GM19438 (cell line): ENCODE data around the gene RELA.
A peak's percentile ranks its signal among the peaks of the same experiment; 100 is the strongest.
"Not testable (repeated sequence)": the region's sequence is repeated elsewhere in the genome, so short reads cannot be mapped to it uniquely, and the experiment has no call there.

Experiments used
- ATAC-seq: cut with Tn5 transposase; IDR thresholded peaks from one replicate; pipeline ENCODE4 v1.9.1; 2021; ENCODE audit warnings: low read depth; ENCODE audit not compliant: unreplicated experiment

The RELA gene

GRCh38 chr11:65672180-65672860 is 9.6 kb upstream of the RELA start:
- ATAC-seq = no peak

- ATAC-seq = no peak
Measured at GRCh38 chr11:65663639-65664200, 1.0 kb upstream of the RELA start.

DNA sequence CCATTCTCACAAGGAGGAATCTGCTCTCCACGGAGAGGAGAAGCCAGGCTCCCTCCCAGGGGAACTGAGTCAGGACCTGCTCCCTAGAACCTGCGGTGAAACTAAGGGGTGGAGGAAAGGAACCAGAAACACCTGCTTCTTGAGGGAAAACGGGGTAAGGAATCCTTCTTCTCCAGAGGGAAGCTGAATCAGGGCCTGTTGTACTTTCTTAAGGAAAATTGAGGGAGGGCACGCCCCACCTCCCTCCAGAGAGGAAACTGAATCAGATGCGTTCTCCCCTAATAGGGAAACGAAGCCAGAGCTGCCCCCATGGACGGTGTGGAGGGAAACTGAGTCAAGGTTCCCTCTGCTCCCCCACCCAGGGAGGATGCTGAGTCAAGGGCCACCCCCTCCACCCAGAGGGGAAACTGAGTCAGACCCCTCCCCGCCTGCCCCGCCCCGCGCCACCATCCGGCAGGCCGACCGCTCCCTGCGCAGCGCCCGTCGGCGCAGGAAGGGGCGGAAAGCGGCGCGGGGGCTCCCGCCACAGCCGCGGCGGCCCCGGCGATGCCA is 393 bp downstream of the RELA start:
- peak; percentile 16 for ATAC-seq

DNA sequence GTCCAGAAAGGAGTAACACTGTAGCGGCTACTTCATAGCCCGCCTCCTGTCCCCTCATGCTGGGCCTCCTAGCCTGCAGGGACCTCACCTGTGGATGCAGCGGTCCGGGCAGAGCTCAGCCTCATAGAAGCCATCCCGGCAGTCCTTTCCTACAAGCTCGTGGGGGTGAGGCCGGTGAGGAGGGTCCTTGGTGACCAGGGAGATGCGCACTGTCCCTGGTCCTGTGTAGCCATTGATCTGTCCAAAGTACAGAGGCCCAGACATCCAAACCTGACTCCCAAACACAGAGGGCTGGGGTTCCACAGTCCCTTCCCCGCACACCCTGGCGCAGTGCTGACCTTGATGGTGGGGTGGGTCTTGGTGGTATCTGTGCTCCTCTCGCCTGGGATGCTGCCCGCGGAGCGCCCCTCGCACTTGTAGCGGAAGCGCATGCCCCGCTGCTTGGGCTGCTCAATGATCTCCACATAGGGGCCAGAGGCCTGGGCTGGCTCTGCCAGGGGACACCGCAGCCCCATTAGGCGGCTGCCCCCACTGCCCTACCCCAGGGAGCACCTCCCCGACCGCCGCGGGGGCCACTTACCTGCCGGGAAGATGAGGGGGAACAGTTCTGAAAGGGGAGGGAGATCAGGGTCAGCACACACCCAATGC is 993 bp downstream of the RELA start:
- no peak for ATAC-seq

GRCh38 chr11:65660908-65661307 is 1.8 kb downstream of the RELA start:
- not testable (repeated sequence) for ATAC-seq

- ATAC-seq = no peak
Measured at GRCh38 chr11:65660038-65660437, 2.7 kb downstream of the RELA start.

- no peak for ATAC-seq
Measured at GRCh38 chr11:65658174-65659021, 4.3 kb downstream of the RELA start.

- no peak for ATAC-seq
Measured at GRCh38 chr11:65657426-65657825, 5.3 kb downstream of the RELA start.

GRCh38 chr11:65655570-65656332 is 7.0 kb downstream of the RELA start:
- no peak for ATAC-seq

DNA sequence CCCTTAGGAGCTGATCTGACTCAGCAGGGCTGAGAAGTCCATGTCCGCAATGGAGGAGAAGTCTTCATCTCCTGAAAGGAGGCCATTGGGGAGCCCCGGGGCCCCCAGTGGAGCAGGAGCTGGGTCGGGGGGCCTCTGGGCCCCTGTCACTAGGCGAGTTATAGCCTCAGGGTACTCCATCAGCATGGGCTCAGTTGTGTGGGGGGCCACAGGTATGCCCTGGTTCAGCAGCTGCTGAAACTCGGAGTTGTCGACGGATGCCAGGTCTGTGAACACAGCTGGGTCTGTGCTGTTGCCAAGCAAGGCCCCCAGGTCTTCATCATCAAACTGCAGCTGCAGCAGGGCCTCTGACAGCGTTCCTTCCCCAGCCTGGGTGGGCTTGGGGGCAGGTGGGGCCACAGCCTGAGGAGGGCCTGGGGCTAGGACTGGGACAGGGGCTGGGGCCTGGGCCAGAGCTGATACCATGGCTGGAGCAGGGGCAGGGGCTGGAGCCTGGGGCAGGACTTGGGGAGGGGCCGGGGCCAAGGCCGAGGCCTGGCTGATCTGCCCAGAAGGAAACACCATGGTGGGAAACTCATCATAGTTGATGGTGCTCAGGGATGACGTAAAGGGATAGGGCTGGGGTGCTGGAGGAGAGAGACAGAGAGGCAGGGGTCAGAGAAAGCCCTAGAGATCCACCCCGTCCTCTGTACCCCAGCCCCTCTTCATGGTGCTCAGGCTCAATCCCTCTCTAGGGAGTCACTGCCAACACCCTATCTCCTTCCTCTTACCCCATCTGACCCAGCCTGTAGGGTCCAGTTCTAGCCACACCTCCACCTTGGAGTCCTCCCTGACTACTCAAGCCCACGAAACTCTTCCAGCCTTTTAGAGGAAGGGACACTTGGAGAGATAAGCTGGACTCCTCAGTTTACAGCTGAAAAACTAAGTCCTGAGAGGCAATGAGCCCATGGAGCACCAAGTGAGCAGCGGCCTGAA is 8.1 kb downstream of the RELA start:
- no peak for ATAC-seq

GRCh38 chr11:65653229-65654225 is 9.2 kb downstream of the RELA start:
- no peak for ATAC-seq

DNA sequence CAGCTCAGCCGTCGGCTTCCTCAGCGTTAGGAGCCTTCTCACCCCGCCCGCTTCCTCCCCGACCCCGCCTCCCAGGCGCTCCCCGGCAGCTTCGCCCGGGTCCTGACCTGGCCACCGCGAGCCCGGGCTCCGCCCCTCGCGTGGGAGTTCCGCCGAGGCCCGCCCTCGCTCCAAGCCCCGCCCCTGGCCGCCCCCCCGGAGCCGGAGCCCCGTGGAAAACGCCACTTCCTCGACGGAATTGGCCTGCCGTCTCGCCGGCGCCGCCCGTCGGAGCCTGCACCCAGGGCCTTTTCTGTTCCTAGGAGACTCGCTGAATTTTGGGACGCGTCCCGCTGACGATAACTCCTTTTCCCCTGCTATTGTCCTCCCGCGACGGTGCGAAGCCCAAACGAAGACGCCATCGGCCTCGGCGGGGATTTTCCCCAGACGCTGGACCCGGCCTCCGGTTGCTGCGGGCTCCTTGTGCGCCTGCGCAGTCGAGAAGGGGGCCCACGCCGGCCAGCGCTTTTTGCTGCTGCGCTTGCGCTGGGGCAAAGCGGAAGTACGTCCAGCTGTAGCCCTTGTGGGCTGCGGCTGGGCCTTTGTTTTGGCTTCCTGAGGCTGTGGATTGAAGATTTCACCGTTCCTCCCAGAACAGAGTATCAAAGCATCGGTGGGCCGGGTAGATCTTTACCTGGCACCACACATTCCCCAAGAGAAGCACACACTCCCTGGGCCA is 10.0 kb downstream of the RELA start:
- ATAC-seq = peak; percentile 74

- ATAC-seq = no peak
Measured at GRCh38 chr11:65651589-65652510, 10.9 kb downstream of the RELA start.

GRCh38 chr11:65651339-65651588 is 11.5 kb downstream of the RELA start:
- no peak for ATAC-seq

GRCh38 chr11:65650547-65651338 is 12.0 kb downstream of the RELA start:
- ATAC-seq = no peak
